ENCODE data around the gene GABBR2. TPM values are rescaled to one million over a fixed set of nuclear protein-coding genes. Genes with fewer than 3 reads are reported as not detected.

The GABBR2 gene
- total RNA-seq, 1 experiment from 2014 or later = 0.23 TPM

DNA sequence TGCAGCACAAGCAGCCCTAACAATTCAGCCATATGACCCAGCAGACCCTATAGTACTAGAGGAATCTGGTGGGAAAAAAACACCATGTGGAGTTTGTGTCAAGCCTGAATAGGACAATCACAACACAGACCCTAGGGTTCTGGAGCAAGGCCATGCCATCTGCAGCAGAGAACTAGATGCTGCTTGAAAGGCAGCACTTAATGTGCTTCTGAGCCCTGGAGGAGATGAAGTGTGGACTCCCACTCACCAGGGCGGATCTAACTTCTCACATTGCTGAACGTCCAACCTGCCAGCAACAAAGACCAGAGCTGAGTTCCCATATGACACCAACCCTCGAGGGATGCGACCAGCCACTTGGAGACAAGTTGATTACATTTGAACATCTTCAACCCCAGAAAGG is 43.2 kb downstream of the GABBR2 start:
- Mint-ChIP-seq H3K9me3 (ENCODE audit: unreplicated experiment) (no peaks in the 10 kb centered on the region), H3K36me3 (ENCODE audit: insufficient read depth, unreplicated experiment) (no peaks in the 10 kb centered on the region), H3K27me3 (ENCODE audit: insufficient read depth, unreplicated experiment) (peaks cover 5% of the 10 kb centered on the region), H3K4me3 (ENCODE audit: unreplicated experiment) (no peak overlapping the region), H3K27ac (ENCODE audit: unreplicated experiment) (no peak overlapping the region), H3K4me1 (ENCODE audit: low read depth, unreplicated experiment) (no peaks in the 10 kb centered on the region)
- no peaks in the 10 kb centered on the region for H3K27me3 ChIP-seq (replicated peaks; ENCODE audit: control insufficient read depth, insufficient read depth, low read length)
- intact Hi-C loops (cut with micrococcal nuclease; ENCODE audit: unreplicated experiment) = no loop called here
- no peaks in the 10 kb centered on the region for H3K9me3 ChIP-seq
- H3K4me3 ChIP-seq (ENCODE audit: low read depth, low read length) = no peak overlapping the region
- no peak for DNase-seq
- TF ChIP-seq, protein P1, sequence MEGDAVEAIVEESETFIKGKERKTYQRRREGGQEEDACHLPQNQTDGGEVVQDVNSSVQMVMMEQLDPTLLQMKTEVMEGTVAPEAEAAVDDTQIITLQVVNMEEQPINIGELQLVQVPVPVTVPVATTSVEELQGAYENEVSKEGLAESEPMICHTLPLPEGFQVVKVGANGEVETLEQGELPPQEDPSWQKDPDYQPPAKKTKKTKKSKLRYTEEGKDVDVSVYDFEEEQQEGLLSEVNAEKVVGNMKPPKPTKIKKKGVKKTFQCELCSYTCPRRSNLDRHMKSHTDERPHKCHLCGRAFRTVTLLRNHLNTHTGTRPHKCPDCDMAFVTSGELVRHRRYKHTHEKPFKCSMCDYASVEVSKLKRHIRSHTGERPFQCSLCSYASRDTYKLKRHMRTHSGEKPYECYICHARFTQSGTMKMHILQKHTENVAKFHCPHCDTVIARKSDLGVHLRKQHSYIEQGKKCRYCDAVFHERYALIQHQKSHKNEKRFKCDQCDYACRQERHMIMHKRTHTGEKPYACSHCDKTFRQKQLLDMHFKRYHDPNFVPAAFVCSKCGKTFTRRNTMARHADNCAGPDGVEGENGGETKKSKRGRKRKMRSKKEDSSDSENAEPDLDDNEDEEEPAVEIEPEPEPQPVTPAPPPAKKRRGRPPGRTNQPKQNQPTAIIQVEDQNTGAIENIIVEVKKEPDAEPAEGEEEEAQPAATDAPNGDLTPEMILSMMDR (IDR thresholded peaks at IDR 0.05; ENCODE audit: insufficient read depth in 1 of 2, low read depth in 1 of 2, low read length in 1 of 2, severe bottlenecking in 1 of 2, unreplicated experiment in 1 of 2) = no peak
- H3K4me1 ChIP-seq = no peaks in the 10 kb centered on the region
- ChIA-PET POLR2A (no interaction called here), CTCF (no interaction called here)
- no peaks in the 10 kb centered on the region for H3K36me3 ChIP-seq (ENCODE audit: control insufficient read depth, insufficient read depth, low read length)
- no TSS peak for BruUV-seq (replicated peaks)

DNA sequence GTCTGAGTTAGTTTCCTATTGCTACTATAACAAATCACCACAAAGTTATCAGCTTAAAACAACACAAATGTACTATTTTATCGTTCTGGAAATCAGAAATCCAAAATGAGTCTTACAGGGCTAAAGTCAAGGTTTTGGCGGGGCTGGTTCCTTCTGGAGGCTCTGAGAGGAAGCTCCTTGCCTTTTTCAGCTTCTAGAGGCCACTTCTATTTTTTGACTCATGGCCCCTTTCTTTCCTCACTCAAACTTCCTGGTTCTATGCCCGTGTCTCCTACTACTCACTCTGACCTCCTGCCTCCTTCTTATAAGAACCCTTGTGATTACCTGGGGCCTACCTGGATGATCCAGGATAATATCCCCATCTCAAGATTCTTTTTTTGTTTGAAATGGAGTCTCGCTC is 48.2 kb downstream of the GABBR2 start:
- Mint-ChIP-seq H3K27me3 (ENCODE audit: insufficient read depth, unreplicated experiment) (peaks cover 4% of the 10 kb centered on the region), H3K36me3 (ENCODE audit: insufficient read depth, unreplicated experiment) (no peaks in the 10 kb centered on the region), H3K4me3 (ENCODE audit: unreplicated experiment) (no peak overlapping the region), H3K4me1 (ENCODE audit: low read depth, unreplicated experiment) (no peaks in the 10 kb centered on the region), H3K27ac (ENCODE audit: unreplicated experiment) (no peak overlapping the region), H3K9me3 (ENCODE audit: unreplicated experiment) (no peaks in the 10 kb centered on the region)
- Histone ChIP-seq H3K36me3 (ENCODE audit: control insufficient read depth, insufficient read depth, low read length) (no peaks in the 10 kb centered on the region), H3K4me3 (ENCODE audit: low read depth, low read length) (no peak overlapping the region), H3K4me1 (no peaks in the 10 kb centered on the region), H3K27me3 (replicated peaks; ENCODE audit: control insufficient read depth, insufficient read depth, low read length) (no peaks in the 10 kb centered on the region), H3K9me3 (no peaks in the 10 kb centered on the region)
- TF ChIP-seq, protein P1 (IDR thresholded peaks at IDR 0.05; ENCODE audit: insufficient read depth in 1 of 2, low read depth in 1 of 2, low read length in 1 of 2, severe bottlenecking in 1 of 2, unreplicated experiment in 1 of 2) = no peak
- CTCF ChIA-PET = no interaction called here
- POLR2A ChIA-PET = no interaction called here
- no peak for DNase-seq
- intact Hi-C loops (cut with micrococcal nuclease; ENCODE audit: unreplicated experiment) = no loop called here
- BruUV-seq (replicated peaks) = no TSS peak

DNA sequence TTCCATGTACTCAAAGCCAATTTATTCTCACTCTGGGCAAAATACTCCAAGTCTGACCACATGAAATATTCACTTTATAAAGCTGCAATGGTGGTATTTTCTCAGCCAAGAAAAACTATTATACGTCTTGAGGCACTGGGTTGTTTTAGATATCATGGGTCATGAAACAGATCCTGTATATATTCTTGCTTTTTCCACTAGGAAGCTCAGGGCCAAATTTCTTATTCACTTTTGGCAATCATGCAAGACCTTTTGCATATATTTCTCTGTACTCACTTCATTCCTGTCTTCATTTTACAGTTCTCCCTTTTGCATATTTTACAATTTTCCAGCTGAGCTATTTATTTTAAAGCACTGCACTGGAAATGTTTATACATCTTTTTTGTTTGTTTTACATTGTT is 49.8 kb downstream of the GABBR2 start:
- no TSS peak for BruUV-seq (replicated peaks)
- POLR2A ChIA-PET = interaction anchor here (0.6 kb wide), 1 partner anchor 381 kb away, joined by 4 read pairs; no protein-coding TSS in a partner anchor

More for the DNA sequence above, 49.8 kb downstream of the GABBR2 start:
- H3K4me3 Mint-ChIP-seq (ENCODE audit: unreplicated experiment) = no peak overlapping the region
- TF ChIP-seq, protein P1 (IDR thresholded peaks at IDR 0.05; ENCODE audit: insufficient read depth in 1 of 2, low read depth in 1 of 2, low read length in 1 of 2, severe bottlenecking in 1 of 2, unreplicated experiment in 1 of 2) = no peak
- peaks cover 2% of the 10 kb centered on the region for H3K27me3 Mint-ChIP-seq (ENCODE audit: insufficient read depth, unreplicated experiment)
- CTCF ChIA-PET = no interaction called here
- intact Hi-C loops (cut with micrococcal nuclease; ENCODE audit: unreplicated experiment) = no loop called here
- H3K9me3 Mint-ChIP-seq (ENCODE audit: unreplicated experiment) = no peaks in the 10 kb centered on the region
- H3K4me1 ChIP-seq = no peaks in the 10 kb centered on the region
- H3K4me1 Mint-ChIP-seq (ENCODE audit: low read depth, unreplicated experiment) = no peaks in the 10 kb centered on the region
- H3K27me3 ChIP-seq (replicated peaks; ENCODE audit: control insufficient read depth, insufficient read depth, low read length) = no peaks in the 10 kb centered on the region
- H3K27ac Mint-ChIP-seq (ENCODE audit: unreplicated experiment) = no peak overlapping the region
- H3K36me3 Mint-ChIP-seq (ENCODE audit: insufficient read depth, unreplicated experiment) = no peaks in the 10 kb centered on the region
- H3K4me3 ChIP-seq (ENCODE audit: low read depth, low read length) = no peak overlapping the region
- H3K9me3 ChIP-seq = no peaks in the 10 kb centered on the region
- DNase-seq = no peak
- no peaks in the 10 kb centered on the region for H3K36me3 ChIP-seq (ENCODE audit: control insufficient read depth, insufficient read depth, low read length)

Data from Caco-2 (cell line).